ENCODE results near the gene SPRED3. TPM values are rescaled to one million over a fixed set of nuclear protein-coding genes. Genes with fewer than 3 reads are reported as not detected.

The SPRED3 gene
- total and polyA plus RNA-seq, 2 donors (not counting 1 experiment from before 2014, with no cell fraction given): 1.1 to 1.7 TPM

DNA sequence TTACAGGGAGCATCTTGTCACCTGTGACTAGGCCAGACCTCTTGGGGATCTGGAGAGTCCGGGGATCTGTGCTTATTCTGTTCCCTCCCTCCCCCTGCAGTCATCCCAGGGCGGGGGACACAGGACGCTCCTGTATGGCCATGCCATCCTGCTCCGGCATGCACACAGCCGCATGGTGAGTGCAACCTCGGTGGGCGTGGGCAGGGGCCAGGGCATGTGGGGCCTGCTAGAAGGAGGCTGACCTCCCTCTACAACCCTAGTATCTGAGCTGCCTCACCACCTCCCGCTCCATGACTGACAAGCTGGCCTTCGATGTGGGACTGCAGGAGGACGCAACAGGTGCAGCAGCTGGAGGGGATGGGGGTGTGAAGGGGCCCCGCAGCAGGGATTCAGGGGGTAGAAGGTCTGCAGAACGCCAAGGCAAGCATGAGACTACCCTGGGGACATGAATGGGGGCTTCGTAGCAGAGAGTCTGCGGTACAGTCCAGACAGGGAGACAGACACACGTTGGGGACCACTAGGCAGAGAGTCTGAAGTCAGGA is 55.0 kb downstream of the SPRED3 start:
- POLR2A ChIA-PET: no interaction called here
- no peak overlapping the region for H3K9ac ChIP-seq (ENCODE audit: low read length)
- no peaks in the 10 kb centered on the region for H3K9me3 ChIP-seq (ENCODE audit: control extremely low read depth in 1 of 3, control insufficient read depth in 2 of 3, insufficient read depth in 1 of 3, low read length in 2 of 3)
- no peak overlapping the region for H3K4me3 ChIP-seq (ENCODE audit: control extremely low read depth in 1 of 5, extremely low read depth in 1 of 5, insufficient read depth in 1 of 5, low read depth in 2 of 5, low read length in 4 of 5)
- no peaks in the 10 kb centered on the region for H3K27me3 ChIP-seq (replicated peaks in 1 of 4; ENCODE audit: control extremely low read depth in 1 of 4, control insufficient read depth in 3 of 4, insufficient read depth in 4 of 4, low read length in 3 of 4)
- H3K27me3 Mint-ChIP-seq: peaks cover 24% of the 10 kb centered on the region
- TF ChIP-seq EZH2 (IDR thresholded peaks at IDR 0.05; ENCODE audit: borderline replicate concordance, insufficient read depth, low read depth, low read length, poor library complexity, severe bottlenecking): no peak
- TF ChIP-seq, protein P1, sequence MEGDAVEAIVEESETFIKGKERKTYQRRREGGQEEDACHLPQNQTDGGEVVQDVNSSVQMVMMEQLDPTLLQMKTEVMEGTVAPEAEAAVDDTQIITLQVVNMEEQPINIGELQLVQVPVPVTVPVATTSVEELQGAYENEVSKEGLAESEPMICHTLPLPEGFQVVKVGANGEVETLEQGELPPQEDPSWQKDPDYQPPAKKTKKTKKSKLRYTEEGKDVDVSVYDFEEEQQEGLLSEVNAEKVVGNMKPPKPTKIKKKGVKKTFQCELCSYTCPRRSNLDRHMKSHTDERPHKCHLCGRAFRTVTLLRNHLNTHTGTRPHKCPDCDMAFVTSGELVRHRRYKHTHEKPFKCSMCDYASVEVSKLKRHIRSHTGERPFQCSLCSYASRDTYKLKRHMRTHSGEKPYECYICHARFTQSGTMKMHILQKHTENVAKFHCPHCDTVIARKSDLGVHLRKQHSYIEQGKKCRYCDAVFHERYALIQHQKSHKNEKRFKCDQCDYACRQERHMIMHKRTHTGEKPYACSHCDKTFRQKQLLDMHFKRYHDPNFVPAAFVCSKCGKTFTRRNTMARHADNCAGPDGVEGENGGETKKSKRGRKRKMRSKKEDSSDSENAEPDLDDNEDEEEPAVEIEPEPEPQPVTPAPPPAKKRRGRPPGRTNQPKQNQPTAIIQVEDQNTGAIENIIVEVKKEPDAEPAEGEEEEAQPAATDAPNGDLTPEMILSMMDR (IDR thresholded peaks at IDR 0.05): no peak
- H3K27ac Mint-ChIP-seq: no peak overlapping the region
- 92% methylated on average over 13 of the region's 15 CpGs for WGBS (ENCODE audit: insufficient coverage)
- DNase-seq (no peak), ATAC-seq (ENCODE audit: low read depth) (no peak)
- no peaks in the 10 kb centered on the region for H3K4me1 ChIP-seq (ENCODE audit: control insufficient read depth in 2 of 2, insufficient read depth in 2 of 2, low read length in 2 of 2)
- H2AFZ ChIP-seq (ENCODE audit: insufficient read depth, low read depth, low read length, poor library complexity, severe bottlenecking): no peak overlapping the region
- H3K79me2 ChIP-seq (ENCODE audit: control insufficient read depth, insufficient read depth, low read length): no peaks in the 10 kb centered on the region
- H3K4me3 Mint-ChIP-seq: no peak overlapping the region
- no peak overlapping the region for H3K27ac ChIP-seq (ENCODE audit: low read length in 2 of 2)
- H3K9me3 Mint-ChIP-seq (ENCODE audit: insufficient read depth): no peaks in the 10 kb centered on the region
- CTCF ChIA-PET: no interaction called here
- no peak overlapping the region for H3K4me2 ChIP-seq (replicated peaks; ENCODE audit: low read depth, low read length, poor library complexity, severe bottlenecking)
- no peaks in the 10 kb centered on the region for H4K20me1 ChIP-seq (ENCODE audit: control insufficient read depth, insufficient read depth, low read length, poor library complexity, severe bottlenecking)
- intact Hi-C loops (cut with micrococcal nuclease): no loop called here
- no peaks in the 10 kb centered on the region for H3K4me1 Mint-ChIP-seq
- no peaks in the 10 kb centered on the region for H3K36me3 ChIP-seq (replicated peaks in 1 of 2; ENCODE audit: control extremely low read depth in 1 of 2, control insufficient read depth in 1 of 2, extremely low read depth in 1 of 2, insufficient read depth in 2 of 2, low read length in 1 of 2)

DNA sequence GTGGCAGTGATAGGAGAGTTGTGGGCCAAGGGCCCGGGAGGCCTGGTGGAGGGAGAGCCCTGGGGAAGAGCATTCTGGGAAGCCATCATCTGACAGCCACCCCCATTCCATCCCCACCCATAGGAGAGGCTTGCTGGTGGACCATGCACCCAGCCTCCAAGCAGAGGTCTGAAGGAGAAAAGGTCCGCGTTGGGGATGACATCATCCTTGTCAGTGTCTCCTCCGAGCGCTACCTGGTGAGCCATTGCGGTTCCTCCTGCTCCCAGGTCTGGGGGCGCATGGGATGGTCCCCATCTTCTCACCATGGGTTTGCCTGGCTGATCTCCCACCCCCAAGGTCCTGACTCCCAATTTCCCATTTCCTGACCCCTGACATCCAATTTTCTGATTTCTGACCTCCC is 55.5 kb downstream of the SPRED3 start:
- no peak overlapping the region for H3K27ac Mint-ChIP-seq
- WGBS (ENCODE audit: insufficient coverage): 92% methylated on average over 6 of the region's 7 CpGs
- POLR2A ChIA-PET: no interaction called here
- H3K27me3 ChIP-seq (replicated peaks in 1 of 4; ENCODE audit: control extremely low read depth in 1 of 4, control insufficient read depth in 3 of 4, insufficient read depth in 4 of 4, low read length in 3 of 4): no peaks in the 10 kb centered on the region
- intact Hi-C loops (cut with micrococcal nuclease): no loop called here
- no peaks in the 10 kb centered on the region for H3K9me3 ChIP-seq (ENCODE audit: control extremely low read depth in 1 of 3, control insufficient read depth in 2 of 3, insufficient read depth in 1 of 3, low read length in 2 of 3)
- no peaks in the 10 kb centered on the region for H3K9me3 Mint-ChIP-seq (ENCODE audit: insufficient read depth)
- no peak overlapping the region for H3K27ac ChIP-seq (ENCODE audit: low read length in 2 of 2)
- H3K4me1 ChIP-seq (ENCODE audit: control insufficient read depth in 2 of 2, insufficient read depth in 2 of 2, low read length in 2 of 2): no peaks in the 10 kb centered on the region
- TF ChIP-seq, protein P1 (IDR thresholded peaks at IDR 0.05): no peak
- no peak for TF ChIP-seq EZH2 (IDR thresholded peaks at IDR 0.05; ENCODE audit: borderline replicate concordance, insufficient read depth, low read depth, low read length, poor library complexity, severe bottlenecking)
- no peak overlapping the region for H3K9ac ChIP-seq (ENCODE audit: low read length)
- no peaks in the 10 kb centered on the region for H4K20me1 ChIP-seq (ENCODE audit: control insufficient read depth, insufficient read depth, low read length, poor library complexity, severe bottlenecking)
- H3K36me3 ChIP-seq (replicated peaks in 1 of 2; ENCODE audit: control extremely low read depth in 1 of 2, control insufficient read depth in 1 of 2, extremely low read depth in 1 of 2, insufficient read depth in 2 of 2, low read length in 1 of 2): no peaks in the 10 kb centered on the region
- no peak overlapping the region for H3K4me3 Mint-ChIP-seq
- no peak overlapping the region for H3K4me2 ChIP-seq (replicated peaks; ENCODE audit: low read depth, low read length, poor library complexity, severe bottlenecking)
- DNase-seq (no peak), ATAC-seq (ENCODE audit: low read depth) (no peak)
- no peak overlapping the region for H2AFZ ChIP-seq (ENCODE audit: insufficient read depth, low read depth, low read length, poor library complexity, severe bottlenecking)
- no peak overlapping the region for H3K4me3 ChIP-seq (ENCODE audit: control extremely low read depth in 1 of 5, extremely low read depth in 1 of 5, insufficient read depth in 1 of 5, low read depth in 2 of 5, low read length in 4 of 5)
- peaks cover 27% of the 10 kb centered on the region for H3K27me3 Mint-ChIP-seq
- no peaks in the 10 kb centered on the region for H3K4me1 Mint-ChIP-seq
- no peaks in the 10 kb centered on the region for H3K79me2 ChIP-seq (ENCODE audit: control insufficient read depth, insufficient read depth, low read length)
- CTCF ChIA-PET: no interaction called here

Data from B cell (primary cell).